Fibroblast of gingiva (primary cell): ENCODE measurements around the gene ZBTB1.
"Not testable (repeated sequence)": the region's sequence is repeated elsewhere in the genome, so short reads cannot be mapped to it uniquely, and the experiment has no call there.

Experiments
- DNase-seq: peaks from one replicate; pipeline ENCODE4 v3.0.0-alpha.2; 2011; ENCODE audit warnings: low read depth

The ZBTB1 gene

DNA sequence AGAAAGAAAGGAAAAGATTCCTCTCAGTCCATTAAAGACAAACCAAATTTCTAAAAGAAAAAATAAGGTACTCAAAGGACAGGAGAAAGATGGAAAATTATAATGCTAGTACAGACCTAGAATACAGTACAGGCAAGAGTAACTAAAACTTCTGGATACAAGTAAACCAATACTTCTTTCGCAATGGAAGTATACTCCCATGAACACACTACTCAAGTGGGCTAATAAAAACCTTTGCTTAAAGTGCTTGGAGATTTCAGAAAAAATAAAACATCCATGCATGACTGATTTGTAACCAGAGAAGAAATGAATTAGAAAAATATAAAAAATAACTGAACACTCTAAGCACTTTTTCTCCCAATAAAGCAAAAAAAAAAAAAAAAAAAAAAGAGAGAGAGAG is 4.5 kb upstream of the ZBTB1 start:
- peak; percentile 50 for DNase-seq

DNA sequence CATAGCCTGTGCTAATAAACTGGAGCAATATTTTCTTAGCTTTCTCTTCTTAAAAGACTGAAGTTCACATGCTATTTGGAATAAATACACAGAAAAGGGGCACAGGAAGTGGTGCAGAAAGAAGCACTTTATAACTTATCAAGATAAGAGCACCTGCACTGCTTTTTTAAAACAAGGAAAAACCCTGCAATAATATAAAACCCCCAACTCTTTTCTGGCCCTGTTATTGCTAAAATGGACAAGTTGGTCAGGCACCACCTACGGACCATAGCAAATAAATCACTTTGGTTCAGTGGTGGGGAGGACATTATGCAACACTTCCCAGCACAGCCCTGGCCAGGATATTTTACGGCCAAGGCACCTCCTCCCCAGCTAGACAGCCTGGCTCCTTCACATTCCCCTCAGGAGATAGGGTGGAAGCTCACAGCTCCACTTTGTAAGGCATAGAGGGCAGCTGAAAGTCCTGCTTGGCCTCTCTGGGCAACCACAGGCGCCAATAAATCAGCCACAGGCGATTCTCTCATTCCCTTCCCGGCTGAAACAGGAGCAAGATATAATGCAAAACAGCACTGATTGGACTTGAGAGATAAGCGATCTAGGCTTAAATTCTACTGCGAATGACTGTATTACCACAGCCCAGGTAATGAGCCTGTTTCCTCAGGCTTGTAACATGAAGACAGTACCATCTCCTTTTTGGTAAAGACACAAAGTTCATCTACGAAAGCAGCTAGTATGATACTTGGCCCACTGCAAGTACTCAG is 3.0 kb upstream of the ZBTB1 start:
- peak; percentile 40 for DNase-seq

DNA sequence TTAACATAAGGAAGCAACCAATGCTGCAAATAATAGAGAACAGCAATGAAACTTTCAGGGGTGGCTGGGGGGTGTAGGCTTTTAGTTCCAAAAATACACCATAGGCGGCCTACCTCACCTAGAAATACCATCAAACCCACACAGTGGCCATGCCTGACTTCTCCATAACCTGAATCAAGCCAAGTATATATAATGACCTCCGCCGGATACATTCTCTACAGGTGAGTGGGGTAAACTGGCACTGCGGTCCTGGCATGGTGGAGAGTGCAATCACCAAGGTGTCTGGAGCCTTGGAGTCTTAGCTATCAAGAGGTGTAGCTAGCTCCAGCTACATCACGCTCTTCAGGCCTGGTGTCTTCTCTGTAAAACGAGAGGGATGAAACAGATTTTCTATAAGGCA is 2.1 kb upstream of the ZBTB1 start:
- no peak for DNase-seq

DNA sequence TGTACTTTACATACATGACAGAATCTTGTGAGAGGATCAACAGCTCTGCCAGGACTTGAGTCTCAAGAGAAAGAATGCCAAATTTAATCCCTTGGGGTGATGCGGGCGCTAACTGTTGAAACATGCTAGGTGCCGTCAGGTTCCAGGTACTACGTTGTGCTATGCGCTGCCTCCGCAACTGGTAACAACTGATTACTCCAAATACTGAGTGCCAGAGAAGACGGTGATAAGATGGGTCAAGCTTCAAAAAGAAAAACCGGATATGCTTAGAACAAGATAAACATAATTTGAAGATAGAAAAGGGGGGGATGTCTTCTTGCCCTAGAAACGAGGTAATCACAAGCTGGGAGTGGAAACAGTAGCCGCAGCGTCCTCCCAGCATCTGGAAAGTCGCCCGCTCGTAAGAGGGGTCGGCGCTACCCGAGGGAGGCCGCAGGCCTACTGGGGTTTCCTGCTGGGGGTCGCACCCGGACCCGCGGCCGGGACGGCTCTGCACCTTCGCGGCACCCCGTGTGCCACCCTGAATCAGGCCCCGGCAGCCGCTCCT is 1.6 kb upstream of the ZBTB1 start:
- peak; percentile 16 for DNase-seq

DNA sequence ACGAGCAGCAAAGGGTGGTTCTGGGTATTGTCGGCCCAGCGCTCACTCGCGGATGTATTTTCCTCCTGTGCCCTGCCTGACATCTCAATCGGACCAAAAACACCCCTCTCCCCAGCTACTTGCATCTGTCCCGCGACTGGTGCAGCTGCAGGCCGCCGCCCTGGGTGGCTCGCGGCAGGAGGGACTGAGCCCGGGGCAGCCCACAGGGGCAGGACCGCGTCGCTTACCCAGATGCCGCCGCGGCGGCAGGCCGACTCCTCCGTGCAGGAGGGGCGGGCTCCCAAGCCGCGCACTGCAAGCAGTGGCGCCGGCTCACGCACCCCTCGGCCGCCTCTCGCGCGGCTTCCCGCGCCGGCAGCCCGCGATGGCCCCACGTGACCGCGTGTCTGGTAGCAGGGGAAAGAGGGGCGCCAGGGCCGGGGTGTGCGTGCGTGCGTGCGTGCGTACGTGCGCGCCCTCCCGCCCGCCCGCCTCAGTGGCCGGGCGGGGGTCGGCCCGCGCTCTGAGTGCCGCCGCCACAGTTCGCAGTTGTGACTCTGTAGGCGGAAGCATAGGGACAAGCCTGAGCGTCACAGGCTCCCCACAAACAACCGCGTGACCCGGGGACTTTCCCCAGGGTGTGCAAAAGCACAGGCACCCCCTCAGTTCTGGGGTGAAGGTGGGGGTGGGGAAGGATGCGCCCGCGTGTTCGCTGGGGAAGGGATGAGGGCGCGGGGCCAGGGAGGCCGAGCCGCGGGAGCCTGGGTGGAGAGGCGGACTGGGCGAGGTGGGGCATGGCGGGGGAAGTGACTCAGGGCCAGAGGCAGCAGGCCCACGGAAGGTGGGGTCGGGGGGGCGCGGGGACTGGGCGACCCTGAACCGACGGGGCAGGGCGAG is 898 bp upstream of the ZBTB1 start, which contains the start of gene ZBTB25:
Gene ZBTB25 (minus strand): TSS at position 405 of the 876 bp plus-strand sequence. CDS start 13,305 bp downstream, outside the sequence.
- DNase-seq: peak; percentile 95

DNA sequence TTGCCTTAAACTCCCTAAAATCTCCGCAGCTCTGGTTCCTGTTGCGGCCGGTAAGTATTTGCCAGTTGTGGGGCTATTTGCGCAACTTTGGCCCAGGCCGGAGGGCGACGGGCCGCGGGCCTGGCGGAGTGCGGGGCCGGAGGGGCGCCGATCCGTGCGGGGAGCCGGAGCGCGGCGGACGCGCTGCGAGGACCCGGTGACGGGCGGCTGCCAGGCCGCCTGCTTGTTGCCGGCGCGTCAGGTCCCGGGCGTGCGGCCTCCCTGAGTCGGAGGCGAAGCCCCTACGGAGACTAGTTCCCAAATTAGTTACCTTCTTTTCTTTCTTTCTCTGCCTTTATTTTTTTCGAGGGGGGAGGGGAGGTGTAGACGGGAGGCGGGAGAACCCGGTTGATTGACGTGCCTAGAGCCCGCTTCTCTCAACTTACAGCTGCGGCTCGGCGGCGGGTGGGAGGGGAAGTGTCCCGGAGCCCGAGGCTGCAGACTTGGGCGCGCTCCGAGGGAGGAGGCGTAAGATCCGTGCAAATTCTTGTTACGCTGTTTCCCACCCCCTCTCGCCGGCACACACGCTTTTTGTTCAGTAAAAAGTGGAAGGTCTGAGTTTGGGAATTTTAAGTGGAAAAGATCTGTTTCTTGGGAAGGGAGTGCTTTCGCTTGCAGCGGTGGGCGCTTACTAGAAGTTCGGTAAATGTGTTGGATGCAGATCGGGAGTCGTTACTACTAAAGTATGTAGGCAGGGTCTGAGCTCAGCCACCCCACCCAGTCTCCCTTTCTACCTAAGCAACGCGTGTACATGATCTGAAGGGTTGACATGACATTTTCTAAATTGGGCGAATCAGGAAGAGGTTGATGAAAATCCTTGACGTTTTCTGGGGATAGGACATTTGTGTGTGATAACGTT is 576 bp downstream of the ZBTB1 start:
- DNase-seq: peak; percentile 84

DNA sequence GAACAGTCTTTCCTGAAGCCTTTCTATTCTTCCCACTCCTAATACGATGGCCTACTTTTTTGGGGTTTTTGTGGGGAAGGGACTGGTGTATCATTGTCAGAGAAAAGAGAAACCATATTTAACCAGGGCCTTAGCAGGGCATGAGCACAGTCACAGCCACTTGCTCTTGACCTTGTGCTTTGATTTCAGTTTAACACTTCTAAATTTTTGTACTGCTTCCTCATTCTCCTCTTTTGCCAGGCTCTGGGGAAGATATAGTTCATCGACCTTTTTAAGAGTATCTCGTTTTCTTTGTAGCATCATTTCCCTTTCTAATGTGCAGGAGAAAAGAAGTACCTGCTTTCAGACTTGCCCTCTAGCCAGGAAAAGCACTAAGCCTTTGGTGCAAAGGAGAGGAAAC is 2.2 kb downstream of the ZBTB1 start:
- no peak for DNase-seq

DNA sequence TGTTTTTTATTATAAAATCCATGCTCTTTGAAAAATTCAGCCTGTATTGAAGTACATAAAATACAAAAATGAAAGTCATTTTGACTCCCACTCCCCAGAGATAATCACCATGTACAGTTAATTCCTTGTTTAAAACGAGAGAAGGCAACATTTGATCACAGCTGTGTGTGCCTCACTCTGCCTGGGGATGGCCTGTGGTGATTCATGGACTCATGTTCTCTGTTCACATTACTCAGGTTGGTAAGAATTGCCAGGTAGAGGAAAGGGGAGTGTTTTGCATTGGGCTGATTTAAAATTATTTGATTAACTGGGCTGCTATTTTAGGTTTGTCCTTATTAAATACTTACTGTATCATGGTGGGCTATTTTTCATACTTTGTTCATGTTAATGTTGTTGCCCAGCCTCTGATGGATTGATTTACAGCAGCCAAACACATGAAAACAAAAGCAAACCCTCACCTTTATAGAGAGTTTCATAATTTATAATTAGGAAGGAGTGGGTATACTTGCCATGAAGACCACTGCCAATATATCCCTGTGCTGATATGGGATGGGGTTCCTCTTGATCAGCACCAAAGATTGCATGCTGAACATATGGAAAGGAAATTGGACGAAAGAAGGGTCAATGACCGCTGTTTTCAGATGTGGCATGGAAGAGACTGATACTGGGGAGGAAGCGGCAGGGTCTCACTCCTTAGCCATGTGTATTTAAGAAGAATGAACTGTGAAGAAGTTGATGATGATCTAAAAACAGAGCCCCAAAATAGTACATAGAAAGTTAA is 3.0 kb downstream of the ZBTB1 start:
- DNase-seq: no peak

DNA sequence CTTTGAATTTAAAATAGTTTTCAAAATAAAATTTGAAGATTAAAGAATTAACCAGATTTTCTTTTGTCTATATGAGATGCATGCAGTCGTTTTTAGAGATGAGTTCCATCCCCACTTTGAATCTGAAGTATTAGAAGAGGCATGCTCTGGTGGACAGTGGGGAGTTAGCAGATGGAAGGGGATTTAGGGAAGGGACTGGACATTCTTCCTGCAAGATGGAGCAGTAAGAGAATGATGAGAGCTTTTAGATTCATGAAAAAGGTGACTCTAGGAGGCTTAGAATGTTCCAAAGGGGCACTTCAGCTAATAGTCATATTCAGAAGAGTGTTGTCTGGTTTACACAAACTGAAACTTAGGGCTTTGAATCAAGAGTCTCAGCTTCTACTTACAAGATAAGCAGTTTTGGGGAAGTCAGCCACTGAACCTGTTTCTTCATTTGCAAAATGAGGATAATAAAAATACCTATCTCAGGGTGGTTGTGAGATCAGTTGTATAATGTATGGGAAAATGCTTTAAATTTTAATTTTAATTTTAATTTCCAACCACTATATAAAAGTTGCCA is 3.7 kb downstream of the ZBTB1 start:
- no peak for DNase-seq

DNA sequence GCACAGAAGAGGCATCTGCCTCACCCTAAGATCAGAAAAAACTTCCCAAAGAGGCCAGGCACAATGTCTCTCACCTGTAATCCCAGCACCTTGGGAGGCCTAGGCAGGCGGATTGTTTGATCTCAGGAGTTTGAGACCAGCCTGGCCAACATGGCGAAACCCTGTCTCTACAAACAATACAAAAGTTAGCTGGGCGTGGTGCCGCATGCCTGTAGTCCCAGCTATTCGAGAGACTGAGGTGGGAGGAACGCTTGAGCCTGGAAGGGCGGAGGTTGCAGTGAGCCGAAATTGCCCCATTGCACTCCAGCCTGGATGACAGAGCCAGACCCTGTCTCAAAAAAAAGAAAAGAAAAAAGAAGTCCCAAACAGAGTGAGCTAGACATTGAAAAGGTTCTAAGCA is 4.5 kb downstream of the ZBTB1 start:
- no peak for DNase-seq

DNA sequence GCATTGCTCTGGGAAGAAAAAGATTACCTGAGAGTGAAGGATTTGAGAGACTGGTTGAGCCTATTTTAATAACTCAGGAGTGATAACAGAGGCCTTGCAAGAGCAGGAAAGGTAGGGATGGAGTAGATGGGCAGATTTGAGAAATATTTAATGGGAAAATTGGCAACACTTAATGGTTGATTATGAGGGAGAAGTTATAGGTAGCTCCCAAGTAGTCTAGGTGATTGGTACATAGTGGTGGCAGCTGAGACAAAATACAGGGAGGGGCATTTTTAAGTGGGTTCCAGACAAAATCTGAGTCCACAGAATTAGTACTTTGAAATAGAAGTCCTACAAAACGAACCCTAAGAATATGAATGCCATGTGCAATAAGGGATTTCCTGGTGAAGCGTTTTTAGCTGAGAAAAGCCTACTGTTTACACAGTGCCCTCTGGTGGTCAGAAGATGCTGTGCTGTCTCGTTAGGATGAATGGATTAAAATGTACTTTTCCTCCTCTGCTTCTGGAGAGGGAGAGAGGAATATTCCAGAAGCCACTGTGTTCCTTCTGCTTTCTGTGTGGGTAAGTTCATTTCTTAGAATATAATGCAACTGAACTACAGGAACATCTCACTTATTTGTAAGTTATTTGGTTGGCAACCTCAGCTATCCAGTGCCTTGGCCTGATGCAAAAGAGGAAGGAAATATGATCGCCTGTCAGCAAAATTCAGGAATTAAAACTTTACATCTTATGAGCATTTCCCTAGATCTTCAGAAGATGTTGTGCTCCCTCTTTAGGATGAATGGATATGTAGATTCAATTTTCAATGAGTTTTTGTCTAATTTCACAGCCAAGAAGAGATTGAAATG is 6.5 kb downstream of the ZBTB1 start:
- DNase-seq: peak; percentile 55

DNA sequence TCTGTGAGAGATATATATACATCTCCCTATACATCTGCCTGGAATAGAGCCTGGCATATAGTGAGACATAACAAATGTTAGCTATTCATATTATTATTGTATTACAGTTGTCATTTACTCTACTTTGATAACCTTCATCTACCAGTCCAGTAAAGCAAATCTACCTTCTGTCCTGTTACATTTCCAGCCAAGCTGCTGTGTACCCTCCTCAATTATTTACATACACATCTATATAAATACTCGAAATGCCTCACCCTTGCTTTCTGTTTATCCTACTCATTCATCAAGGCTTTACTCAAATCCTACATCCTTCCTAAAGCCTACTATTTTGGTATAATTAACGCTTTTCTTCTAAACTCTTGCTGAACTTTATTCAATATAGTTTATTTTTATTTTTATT is 8.7 kb downstream of the ZBTB1 start:
- no peak for DNase-seq

DNA sequence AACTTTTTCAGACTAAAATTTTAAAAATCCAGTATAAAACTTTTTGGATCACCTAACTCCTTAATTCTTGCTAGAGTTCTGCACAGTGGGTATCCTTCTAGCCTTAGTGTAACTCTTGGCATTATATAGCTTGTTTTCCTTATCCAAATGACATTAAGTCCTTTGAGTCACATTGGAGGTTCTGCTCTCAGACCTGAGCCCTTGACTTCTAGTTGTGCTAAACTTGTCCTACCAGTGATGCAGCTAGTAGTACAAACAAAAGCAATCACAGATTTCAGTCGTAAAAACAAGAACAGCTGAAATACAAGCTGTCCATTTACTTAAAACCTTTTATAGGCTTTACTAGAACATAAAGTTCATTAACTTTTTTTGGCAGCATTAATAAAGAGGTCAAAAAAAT is 10.5 kb downstream of the ZBTB1 start:
- no peak for DNase-seq

DNA sequence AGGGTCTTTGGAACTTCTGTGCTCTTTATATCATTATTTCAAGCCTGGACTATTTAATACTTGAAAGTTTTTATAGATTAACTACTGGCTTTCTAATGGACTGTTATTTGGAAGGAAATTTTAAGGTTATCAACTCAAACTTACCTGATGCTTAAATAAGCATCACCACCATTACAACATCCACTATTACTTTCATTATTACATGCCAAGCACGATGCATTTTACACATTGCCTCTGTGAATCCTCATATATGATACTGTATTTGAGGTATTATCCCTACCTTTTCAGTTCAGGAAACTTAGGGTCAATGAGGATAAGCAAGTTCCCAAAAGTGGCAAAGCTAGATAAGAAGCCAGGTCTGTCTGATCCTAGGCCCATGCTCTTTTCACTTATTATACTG is 12.4 kb downstream of the ZBTB1 start:
- no peak for DNase-seq

DNA sequence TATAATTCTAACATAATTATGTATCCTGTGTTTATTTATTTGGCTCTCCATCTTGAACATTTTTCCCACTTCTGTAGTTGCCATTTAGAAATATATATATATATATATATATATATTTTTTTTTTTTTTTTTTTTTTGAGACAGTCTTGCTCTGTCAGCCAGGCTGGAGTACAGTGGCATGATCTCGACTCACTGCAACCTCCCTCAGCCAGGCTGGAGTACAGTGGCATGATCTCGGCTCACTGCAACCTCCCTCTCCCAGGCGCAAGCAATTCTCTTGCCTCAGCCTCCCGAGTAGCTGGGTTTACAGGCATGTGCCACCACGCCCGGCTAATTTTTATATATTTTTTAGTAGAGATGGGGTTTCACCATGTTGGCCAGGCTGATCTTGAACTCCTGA is 13.1 kb downstream of the ZBTB1 start:
- not testable (repeated sequence) for DNase-seq

DNA sequence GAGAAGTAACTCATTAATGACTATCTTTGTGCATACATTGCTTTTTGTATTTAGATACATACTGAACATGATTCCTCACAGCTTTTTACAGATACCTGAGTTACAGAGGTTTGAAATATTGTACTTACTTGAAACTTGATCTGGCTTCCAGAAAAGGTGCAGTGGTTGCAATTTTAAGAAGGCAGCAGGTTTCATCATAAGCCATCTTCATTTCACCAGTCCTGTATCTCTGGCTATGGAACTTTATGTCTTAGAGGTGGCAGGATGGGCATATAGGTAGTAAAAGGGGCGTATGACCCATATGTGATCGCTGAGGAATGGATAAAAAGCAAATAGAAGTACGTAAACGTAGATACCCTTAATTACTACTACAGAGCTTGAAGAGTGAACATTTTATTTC is 13.7 kb downstream of the ZBTB1 start:
- no peak for DNase-seq

DNA sequence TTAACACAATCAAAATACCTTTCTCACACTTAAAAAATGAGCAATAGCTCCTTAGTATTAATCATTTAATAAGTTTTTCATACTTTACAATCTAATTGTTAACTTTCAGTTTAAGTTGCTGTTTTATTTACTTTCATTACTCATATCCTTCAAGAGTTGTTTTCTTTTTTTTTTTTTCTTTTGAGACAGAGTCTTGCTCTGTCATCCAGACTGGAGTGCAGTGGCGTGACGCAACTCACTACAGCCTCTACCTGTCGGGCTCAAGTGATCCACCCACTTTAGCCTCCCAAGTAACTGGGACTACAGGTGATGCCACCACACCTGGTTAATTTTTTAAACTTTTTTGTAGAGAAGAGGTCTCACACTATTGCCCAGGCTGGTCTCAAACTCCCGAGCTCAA is 16.1 kb downstream of the ZBTB1 start:
- no peak for DNase-seq

DNA sequence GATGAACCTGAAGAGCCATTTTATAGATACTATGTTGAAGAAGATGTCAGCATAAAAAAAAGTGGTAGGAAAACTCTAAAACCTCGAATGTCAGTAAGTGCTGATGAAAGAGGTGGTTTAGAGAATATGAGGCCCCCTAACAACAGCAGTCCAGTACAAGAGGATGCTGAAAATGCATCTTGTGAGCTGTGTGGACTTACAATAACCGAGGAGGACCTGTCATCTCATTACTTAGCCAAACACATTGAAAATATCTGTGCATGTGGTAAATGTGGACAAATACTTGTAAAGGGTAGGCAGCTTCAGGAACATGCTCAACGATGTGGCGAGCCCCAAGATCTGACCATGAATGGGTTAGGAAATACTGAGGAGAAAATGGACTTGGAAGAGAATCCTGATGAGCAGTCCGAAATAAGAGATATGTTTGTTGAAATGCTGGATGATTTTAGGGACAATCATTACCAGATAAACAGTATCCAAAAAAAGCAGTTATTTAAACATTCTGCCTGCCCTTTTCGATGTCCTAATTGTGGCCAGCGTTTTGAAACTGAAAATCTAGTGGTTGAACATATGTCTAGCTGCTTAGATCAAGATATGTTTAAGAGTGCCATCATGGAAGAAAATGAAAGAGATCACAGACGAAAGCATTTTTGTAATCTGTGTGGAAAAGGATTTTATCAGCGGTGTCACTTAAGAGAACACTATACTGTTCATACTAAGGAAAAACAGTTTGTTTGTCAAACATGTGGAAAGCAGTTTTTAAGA is 18.2 kb downstream of the ZBTB1 start:
- DNase-seq: no peak

DNA sequence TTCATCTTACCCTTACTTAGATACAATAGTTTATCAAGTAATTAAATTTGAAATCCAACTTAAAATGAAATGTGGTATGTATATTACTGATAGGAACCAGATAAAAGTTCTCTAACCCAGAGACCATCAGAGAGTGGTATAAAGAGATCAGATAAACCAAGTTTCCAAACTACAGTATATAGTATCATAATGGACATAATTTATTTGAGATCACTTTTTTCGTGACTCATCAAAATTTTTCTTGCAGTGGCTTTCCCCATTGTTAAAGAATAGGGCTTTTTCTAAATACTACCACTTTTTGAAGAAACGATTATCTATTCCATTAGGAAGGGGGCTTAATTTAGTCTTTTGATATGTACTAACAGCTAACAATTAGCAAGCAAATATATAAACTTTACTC is 20.8 kb downstream of the ZBTB1 start:
- DNase-seq: no peak
